Large intestine (tissue), 3 donors: ENCODE measurements around the gene SAE1. TPM values are rescaled to one million over a fixed set of nuclear protein-coding genes. Genes with fewer than 3 reads are reported as not detected.

Experiments used
- DNase-seq, 2 donors: peaks; one replicate each; pipeline versions ENCODE4 v3.0.0 to v3.0.0-alpha.2; 2013
- H3K27ac ChIP-seq: one replicate; pipeline ENCODE4 v1.5.1; 2013; ENCODE audit warnings: low read length
- H3K27me3 ChIP-seq: 2 replicates; pipeline ENCODE4 v1.6.1; 2013; ENCODE audit warnings: low read length; ENCODE audit not compliant: control insufficient read depth, insufficient read depth
- H3K36me3 ChIP-seq: 2 replicates; pipeline ENCODE4 v1.6.1; 2013; ENCODE audit warnings: low read length; ENCODE audit not compliant: control insufficient read depth, insufficient read depth
- H3K4me1 ChIP-seq: one replicate; pipeline ENCODE4 v1.6.1; 2013; ENCODE audit warnings: low read length; ENCODE audit not compliant: control insufficient read depth, insufficient read depth
- H3K4me3 ChIP-seq: one replicate; pipeline ENCODE4 v1.5.1; 2013; ENCODE audit warnings: low read length
- H3K9me3 ChIP-seq: one replicate; pipeline ENCODE4 v1.6.1; 2013; ENCODE audit warnings: mild to moderate bottlenecking, low read depth, low read length, moderate library complexity; ENCODE audit not compliant: control insufficient read depth
- WGBS: methylation state at CpG from one replicate; pipeline ENCODE4 v1.1.5; 2013; ENCODE audit warnings: low lambda C conversion rate; ENCODE audit not compliant: insufficient coverage; 5-methylcytosine and 5-hydroxymethylcytosine counted together
- polyA plus RNA-seq: library from polyadenylated mRNA; unstranded; fragments of 120-200 nt; gene quantifications from one replicate; pipeline ENCODE4 v1.2.1, GENCODE V29; 2013

Gene SAE1
- polyA plus RNA-seq, 1 donor = 61.0 TPM

- peaks cover 8% of the 10 kb centered on the region for H3K36me3 ChIP-seq
- peaks cover 16% of the 10 kb centered on the region for H3K4me1 ChIP-seq
- no peaks in the 10 kb centered on the region for H3K27me3 ChIP-seq
- H3K4me3 ChIP-seq = no peak overlapping the region
- no peak for DNase-seq
- WGBS = no CpG with 5 or more reads among the region's 5 CpGs
- H3K9me3 ChIP-seq = no peaks in the 10 kb centered on the region
- H3K27ac ChIP-seq = no peak overlapping the region
These were observed 123.3 kb downstream of the SAE1 start for GRCh38 chr19:47253970-47254369.

DNA sequence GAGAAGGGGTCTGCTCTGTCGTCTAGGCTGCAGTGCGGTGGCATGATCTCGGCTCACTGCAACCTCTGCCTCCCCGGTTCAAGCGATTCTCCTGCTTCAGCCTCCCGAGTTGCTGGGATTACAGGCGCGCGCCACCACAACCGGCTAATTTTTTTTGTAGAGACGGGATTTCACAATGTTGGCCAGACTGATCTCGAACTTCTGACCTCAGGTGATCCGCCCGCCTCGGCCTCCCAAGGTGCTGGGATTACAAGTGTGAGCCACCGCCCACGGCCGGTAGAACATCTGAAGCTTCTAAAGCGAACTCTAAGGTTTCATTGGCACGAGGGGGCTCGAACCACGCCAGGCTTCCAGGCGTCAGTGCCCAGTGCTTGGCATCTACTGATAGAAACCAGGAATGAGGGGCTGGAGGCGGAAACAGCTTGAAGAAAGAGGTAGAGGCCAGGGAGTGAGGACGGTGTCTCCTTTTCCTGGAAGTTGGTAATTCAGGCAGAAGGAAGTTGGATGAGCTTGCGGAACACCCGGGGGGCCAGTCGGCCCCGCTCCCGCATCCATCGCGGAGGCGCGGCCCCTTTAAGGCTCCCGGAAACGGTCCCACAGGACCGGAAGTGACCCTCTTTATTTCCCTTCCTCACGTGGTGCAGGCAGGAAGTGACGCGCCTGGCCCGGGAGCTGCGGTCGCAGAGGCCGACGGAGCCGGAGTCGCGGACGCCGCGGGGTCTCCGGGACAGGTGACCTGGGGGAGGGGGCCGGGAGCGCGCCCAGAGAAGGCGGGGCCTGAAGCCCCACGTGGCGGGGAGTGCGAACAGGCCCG is 125.5 kb downstream of the SAE1 start, which contains the start of gene CCDC9:
TSS of gene CCDC9 (plus strand) at position 647 of the 814 bp plus-strand sequence. CDS start 1,876 bp downstream, outside the sequence.
- no peaks in the 10 kb centered on the region for H3K9me3 ChIP-seq
- H3K27me3 ChIP-seq = no peaks in the 10 kb centered on the region
- H3K4me3 ChIP-seq = peak within 1 kb of the TSS; percentile 87
- peaks cover 29% of the 10 kb centered on the region for H3K36me3 ChIP-seq
- peaks cover 16% of the 10 kb centered on the region for H3K4me1 ChIP-seq
- peak within 1 kb of the TSS; percentile 98 for H3K27ac ChIP-seq
- peak; percentile 96 to 97 for DNase-seq
- WGBS = 40% methylated on average over 2 of the region's 60 CpGs

GRCh38 chr19:47256693-47257410 is 126.2 kb downstream of the SAE1 start:
- no peaks in the 10 kb centered on the region for H3K27me3 ChIP-seq
- DNase-seq = peak; percentile 99
- H3K36me3 ChIP-seq = peaks cover 33% of the 10 kb centered on the region
- no CpG with 5 or more reads among the region's 52 CpGs for WGBS
- H3K4me1 ChIP-seq = peaks cover 16% of the 10 kb centered on the region
- peak overlapping the region; percentile 98 for H3K27ac ChIP-seq
- H3K4me3 ChIP-seq = peak overlapping the region; percentile 87
- H3K9me3 ChIP-seq = no peaks in the 10 kb centered on the region

GRCh38 chr19:47257411-47258169 is 127.0 kb downstream of the SAE1 start:
- H3K4me3 ChIP-seq = peak overlapping the region; percentile 87
- DNase-seq = no peak
- no peaks in the 10 kb centered on the region for H3K9me3 ChIP-seq
- H3K4me1 ChIP-seq = peaks cover 16% of the 10 kb centered on the region
- peak overlapping the region; percentile 98 for H3K27ac ChIP-seq
- H3K27me3 ChIP-seq = no peaks in the 10 kb centered on the region
- peaks cover 37% of the 10 kb centered on the region for H3K36me3 ChIP-seq
- no CpG with 5 or more reads among the region's 29 CpGs for WGBS

GRCh38 chr19:47258434-47258833 is 127.8 kb downstream of the SAE1 start:
- Histone ChIP-seq H3K9me3 (no peaks in the 10 kb centered on the region), H3K4me3 (no peak overlapping the region), H3K27ac (no peak overlapping the region), H3K27me3 (no peaks in the 10 kb centered on the region), H3K4me1 (peaks cover 16% of the 10 kb centered on the region), H3K36me3 (peaks cover 44% of the 10 kb centered on the region)
- DNase-seq = no peak
- WGBS = no CpG with 5 or more reads among the region's 9 CpGs

- H3K4me3 ChIP-seq = no peak overlapping the region
- no peaks in the 10 kb centered on the region for H3K27me3 ChIP-seq
- no peak overlapping the region for H3K27ac ChIP-seq
- no CpG with 5 or more reads among the region's 6 CpGs for WGBS
- H3K9me3 ChIP-seq = no peaks in the 10 kb centered on the region
- DNase-seq = no peak
- H3K4me1 ChIP-seq = peaks cover 16% of the 10 kb centered on the region
- peaks cover 45% of the 10 kb centered on the region for H3K36me3 ChIP-seq
These were observed 128.4 kb downstream of the SAE1 start for GRCh38 chr19:47258895-47259555.

Other genes starting within 250 kb of the SAE1 start
- 0.49 TPM for gene NPAS1, start 111.0 kb upstream of the SAE1 start, polyA plus RNA-seq
- 12.8 TPM for gene TMEM160, start 82.2 kb upstream of the SAE1 start, polyA plus RNA-seq
- 27.4 TPM for gene ZC3H4, start 17.1 kb upstream of the SAE1 start, polyA plus RNA-seq
- gene BBC3, start 100.4 kb downstream of the SAE1 start, polyA plus RNA-seq = 2.1 TPM
- gene CCDC9, start 125.7 kb downstream of the SAE1 start, polyA plus RNA-seq = 23.2 TPM
- 9.2 TPM for gene INAFM1, start 144.1 kb downstream of the SAE1 start, polyA plus RNA-seq
- 2.0 TPM for gene C5AR1, start 179.0 kb downstream of the SAE1 start, polyA plus RNA-seq
- gene C5AR2, start 201.3 kb downstream of the SAE1 start, polyA plus RNA-seq = 0.25 TPM
- 13.6 TPM for gene DHX34, start 218.5 kb downstream of the SAE1 start, polyA plus RNA-seq